Activated naive CD8-positive, alpha-beta T cell treated with anti-CD3 and anti-CD28 coated beads for 36 hours (primary cell): ENCODE results near the gene SNAP29. TPM values are rescaled to one million over a fixed set of nuclear protein-coding genes. Genes with fewer than 3 reads are reported as not detected.
A peak's percentile ranks its signal among the peaks of the same experiment; 100 is the strongest.

Experiments used
- DNase-seq: peaks from one replicate; pipeline ENCODE4 v3.0.0; 2021
- H3K27ac Mint-ChIP-seq: one replicate; pipeline ENCODE4 v1.8.0; 2022; ENCODE audit warnings: mild to moderate bottlenecking, moderate library complexity, mixed read lengths
- H3K27me3 Mint-ChIP-seq: one replicate; pipeline ENCODE4 v1.8.0; 2022; ENCODE audit warnings: mild to moderate bottlenecking, mixed read lengths
- H3K36me3 Mint-ChIP-seq: one replicate; pipeline ENCODE4 v1.8.0; 2021; ENCODE audit warnings: mild to moderate bottlenecking, mixed read lengths
- H3K4me1 Mint-ChIP-seq: one replicate; pipeline ENCODE4 v1.8.0; 2021; ENCODE audit warnings: mixed read lengths
- H3K4me3 Mint-ChIP-seq: one replicate; pipeline ENCODE4 v1.8.0; 2022; ENCODE audit warnings: mild to moderate bottlenecking, moderate library complexity, mixed read lengths
- H3K9me3 Mint-ChIP-seq: one replicate; pipeline ENCODE4 v1.8.0; 2022; ENCODE audit warnings: mixed read lengths
- total RNA-seq, 2 experiments: library from RNA; stranded (reverse); gene quantifications; one replicate each; pipeline ENCODE4 v1.2.3, GENCODE V29; 2021

The SNAP29 gene
- total RNA-seq, 2 experiments from 2014 or later = 21.5 to 22.1 TPM

DNA sequence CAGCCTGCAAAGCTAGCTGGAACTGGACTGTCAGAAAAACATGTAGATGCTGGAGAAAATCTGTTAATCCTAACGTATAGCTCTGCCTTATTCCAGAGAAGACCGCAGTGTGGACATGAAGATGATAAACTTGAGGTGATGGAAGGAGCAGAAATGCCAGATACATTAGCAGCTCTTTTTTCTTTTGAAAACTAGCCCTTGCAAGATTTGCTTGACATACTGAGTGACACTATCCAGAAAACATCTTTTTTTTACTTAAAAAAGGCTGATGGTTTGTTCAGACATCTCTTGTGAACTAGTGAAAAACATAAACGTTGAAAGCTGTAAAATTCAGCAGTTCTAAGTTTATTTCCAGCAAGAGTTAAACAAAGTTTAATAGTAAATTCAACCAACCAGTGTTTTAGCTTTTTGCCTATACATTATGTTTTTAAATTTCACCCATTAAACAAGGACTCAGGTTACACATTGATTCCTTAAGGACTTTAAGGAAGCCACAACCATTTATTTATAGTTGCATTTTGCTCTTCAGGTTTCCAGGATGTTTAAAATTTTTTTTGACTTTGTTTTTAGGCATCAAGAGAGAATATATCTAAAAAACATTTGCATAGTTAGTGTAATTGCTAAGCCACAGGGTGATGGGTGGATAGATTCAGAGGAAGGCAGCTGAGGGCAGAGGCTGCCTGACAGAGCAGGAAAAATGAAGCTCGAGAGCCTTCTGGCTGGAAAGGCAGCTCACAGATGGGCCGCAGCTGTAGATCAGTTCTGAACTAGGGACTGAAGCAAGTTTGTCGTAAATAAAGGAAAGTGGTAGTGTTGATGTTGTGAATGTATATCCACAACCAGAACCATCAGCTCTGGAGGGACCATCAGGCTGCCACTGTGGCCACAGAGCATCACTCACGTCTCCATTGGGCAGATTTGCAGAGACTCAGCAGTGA lies 9.5 kb downstream of the SNAP29 start:
- H3K9me3 Mint-ChIP-seq = no peaks in the 10 kb centered on the region
- DNase-seq = no peak
- no peaks in the 10 kb centered on the region for H3K27me3 Mint-ChIP-seq
- peaks cover 15% of the 10 kb centered on the region for H3K4me1 Mint-ChIP-seq
- no peak overlapping the region for H3K27ac Mint-ChIP-seq
- no peak overlapping the region for H3K4me3 Mint-ChIP-seq
- no peaks in the 10 kb centered on the region for H3K36me3 Mint-ChIP-seq

DNA sequence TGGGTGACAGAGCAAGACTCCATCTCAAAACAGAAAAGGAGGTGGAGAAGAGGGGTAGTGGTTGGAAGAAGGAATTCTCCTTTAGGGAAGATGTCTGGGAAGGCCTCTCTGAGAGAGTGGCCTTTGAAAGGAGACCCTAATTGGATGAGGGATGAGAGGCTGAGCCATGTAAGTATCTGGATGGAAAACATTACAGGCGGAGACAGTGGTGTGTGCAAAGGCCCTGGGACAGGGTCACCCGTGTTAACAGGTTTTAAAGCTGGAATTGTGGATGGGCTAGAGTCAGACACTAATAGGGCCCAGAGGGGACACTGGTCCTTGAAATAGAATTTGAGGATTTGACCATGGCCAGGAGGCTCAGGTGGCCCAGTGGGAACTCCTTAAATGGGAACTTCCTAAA lies 10.4 kb downstream of the SNAP29 start:
- DNase-seq = no peak
- no peaks in the 10 kb centered on the region for H3K9me3 Mint-ChIP-seq
- peaks cover 12% of the 10 kb centered on the region for H3K4me1 Mint-ChIP-seq
- H3K27ac Mint-ChIP-seq = no peak overlapping the region
- no peak overlapping the region for H3K4me3 Mint-ChIP-seq
- H3K27me3 Mint-ChIP-seq = no peaks in the 10 kb centered on the region
- H3K36me3 Mint-ChIP-seq = no peaks in the 10 kb centered on the region

DNA sequence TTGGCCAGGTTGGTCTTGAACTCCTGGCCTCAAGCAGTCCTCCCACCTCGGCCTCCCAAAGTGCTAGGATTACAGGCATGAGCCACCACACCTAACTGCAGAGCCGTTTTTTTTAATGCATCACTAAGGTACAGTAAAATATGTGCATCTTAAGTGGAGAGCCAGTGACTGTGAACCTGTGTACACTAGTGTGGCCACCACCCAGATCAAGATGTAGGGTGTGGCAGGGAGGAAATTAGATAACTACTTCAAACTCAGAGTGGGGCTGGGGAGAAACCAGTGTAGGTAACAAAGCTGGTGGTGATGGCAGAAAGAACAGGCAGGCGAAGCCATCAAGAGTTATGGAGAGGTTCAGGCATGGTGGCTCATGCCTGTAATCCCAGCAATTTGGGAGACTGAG lies 14.4 kb downstream of the SNAP29 start:
- H3K4me1 Mint-ChIP-seq = no peaks in the 10 kb centered on the region
- H3K9me3 Mint-ChIP-seq = no peaks in the 10 kb centered on the region
- H3K4me3 Mint-ChIP-seq = no peak overlapping the region
- DNase-seq = no peak
- H3K27ac Mint-ChIP-seq = no peak overlapping the region
- H3K27me3 Mint-ChIP-seq = no peaks in the 10 kb centered on the region
- H3K36me3 Mint-ChIP-seq = peaks cover 5% of the 10 kb centered on the region

DNA sequence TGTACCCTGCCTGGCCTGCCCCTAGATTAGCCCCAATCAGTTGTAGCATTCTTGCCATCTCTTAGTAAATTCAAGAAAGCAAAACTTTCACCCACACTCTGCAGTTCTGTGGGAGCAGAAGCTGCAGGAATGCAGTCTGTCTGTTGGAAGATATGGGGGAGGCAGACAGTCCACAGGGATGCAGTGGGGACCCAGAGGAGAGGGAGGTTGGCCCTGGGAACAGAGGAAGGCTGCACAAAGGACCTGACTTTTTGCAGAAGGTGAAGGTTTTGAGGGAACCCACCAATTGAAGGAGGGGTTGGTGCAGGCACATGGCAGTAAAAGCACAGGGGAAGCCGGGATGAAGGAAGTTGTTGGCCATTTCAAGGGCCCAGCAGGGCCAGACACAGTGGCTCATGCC lies 16.5 kb downstream of the SNAP29 start:
- Mint-ChIP-seq H3K4me1 (no peaks in the 10 kb centered on the region), H3K36me3 (peaks cover 5% of the 10 kb centered on the region), H3K27ac (no peak overlapping the region), H3K27me3 (no peaks in the 10 kb centered on the region), H3K9me3 (no peaks in the 10 kb centered on the region), H3K4me3 (no peak overlapping the region)
- DNase-seq = no peak

DNA sequence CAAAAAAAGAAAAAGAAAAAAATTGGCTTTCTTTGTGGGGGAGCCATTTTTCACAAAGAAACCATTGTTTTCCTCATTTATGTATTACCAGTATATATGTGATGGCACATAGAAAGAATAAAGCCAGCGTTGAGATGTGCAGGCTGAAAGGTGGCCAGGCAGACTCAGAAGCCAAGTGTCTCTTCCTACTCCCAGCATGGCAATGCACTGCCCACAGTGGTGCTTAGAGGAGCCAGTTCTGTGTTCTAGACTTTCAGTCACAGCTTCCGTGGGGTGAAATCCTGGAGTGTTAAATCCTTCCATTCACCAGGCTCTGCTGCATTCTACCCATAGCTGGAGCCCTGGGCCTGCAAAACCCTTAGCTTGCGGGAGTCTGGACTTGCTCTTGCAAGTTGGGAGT lies 18.9 kb downstream of the SNAP29 start:
- DNase-seq = no peak
- Mint-ChIP-seq H3K27ac (no peak overlapping the region), H3K4me1 (peaks cover 3% of the 10 kb centered on the region)

DNA sequence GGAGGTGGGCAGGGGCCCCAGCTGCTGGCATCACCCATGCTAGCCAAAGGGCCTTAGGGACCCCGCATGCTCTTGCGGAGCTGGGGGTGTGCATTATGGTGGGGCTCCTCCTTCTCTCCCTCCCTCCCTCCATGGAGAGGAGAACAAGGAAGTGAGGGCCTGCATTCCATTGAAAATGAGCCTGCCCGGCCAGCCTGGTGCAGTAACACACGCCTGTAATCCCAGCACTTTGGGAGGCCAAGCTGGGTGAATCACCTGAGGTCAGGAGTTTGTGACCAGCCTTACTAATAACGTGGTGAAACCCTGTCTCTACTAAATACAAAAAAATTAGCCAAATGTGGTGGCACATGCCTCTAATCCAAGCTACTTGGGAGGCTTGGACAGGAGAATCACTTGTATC lies 22.4 kb downstream of the SNAP29 start:
- H3K27ac Mint-ChIP-seq = no peak overlapping the region
- H3K27me3 Mint-ChIP-seq = no peaks in the 10 kb centered on the region
- peaks cover 3% of the 10 kb centered on the region for H3K4me1 Mint-ChIP-seq
- H3K4me3 Mint-ChIP-seq = no peak overlapping the region
- no peak for DNase-seq
- H3K36me3 Mint-ChIP-seq = peaks cover 4% of the 10 kb centered on the region
- no peaks in the 10 kb centered on the region for H3K9me3 Mint-ChIP-seq

More for the DNA sequence above, 18.9 kb downstream of the SNAP29 start:
- no peaks in the 10 kb centered on the region for H3K27me3 Mint-ChIP-seq
- H3K9me3 Mint-ChIP-seq = no peaks in the 10 kb centered on the region
- H3K36me3 Mint-ChIP-seq = peaks cover 5% of the 10 kb centered on the region
- no peak overlapping the region for H3K4me3 Mint-ChIP-seq

DNA sequence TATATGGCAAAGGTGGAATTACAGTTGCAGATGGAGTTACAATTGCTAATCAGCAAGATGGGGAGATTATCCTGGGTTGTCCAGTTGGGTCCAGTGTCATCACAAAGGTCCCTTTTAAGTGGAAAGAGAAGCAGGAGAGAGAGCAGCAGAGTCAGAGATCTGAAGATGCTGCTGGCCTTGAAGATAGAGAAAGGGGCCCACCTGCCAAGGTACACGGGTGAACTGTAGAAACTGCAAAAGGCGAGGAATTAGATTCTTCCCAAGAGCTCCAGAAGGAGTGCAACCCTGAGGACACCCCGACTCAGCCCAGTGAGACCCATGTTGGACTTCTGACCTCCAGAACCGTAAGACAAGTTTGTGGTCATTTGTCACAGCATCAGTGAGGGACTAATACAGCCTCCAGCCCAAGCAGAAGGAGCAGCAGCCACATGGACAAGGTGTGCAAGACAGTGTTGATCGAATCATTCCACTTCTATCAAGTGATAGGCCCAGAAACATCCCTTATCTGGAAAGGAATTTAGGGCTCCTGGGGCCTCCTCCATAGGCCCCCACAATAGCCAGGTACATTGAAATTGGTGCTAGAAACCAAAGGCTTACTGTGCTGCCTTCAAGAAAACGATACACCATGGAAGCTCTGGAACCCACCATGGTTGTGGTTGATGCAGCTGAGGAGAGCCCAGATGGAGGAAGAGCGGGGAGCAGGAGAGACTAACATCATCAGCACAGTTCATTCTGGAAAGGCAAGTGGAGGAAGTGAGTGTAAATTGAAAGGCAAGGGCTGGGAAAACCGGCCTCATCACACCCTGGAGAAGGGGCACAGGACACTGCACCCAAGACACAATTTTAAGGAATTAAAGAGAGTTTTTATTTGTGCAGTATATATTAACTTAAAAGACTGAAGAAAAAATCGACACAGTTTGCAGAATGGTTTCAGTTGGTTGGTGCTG lies 23.3 kb downstream of the SNAP29 start:
- Mint-ChIP-seq H3K36me3 (peaks cover 4% of the 10 kb centered on the region), H3K9me3 (no peaks in the 10 kb centered on the region), H3K27me3 (no peaks in the 10 kb centered on the region), H3K4me3 (no peak overlapping the region), H3K27ac (peak overlapping the region; percentile 43), H3K4me1 (peaks cover 3% of the 10 kb centered on the region)
- DNase-seq = no peak

DNA sequence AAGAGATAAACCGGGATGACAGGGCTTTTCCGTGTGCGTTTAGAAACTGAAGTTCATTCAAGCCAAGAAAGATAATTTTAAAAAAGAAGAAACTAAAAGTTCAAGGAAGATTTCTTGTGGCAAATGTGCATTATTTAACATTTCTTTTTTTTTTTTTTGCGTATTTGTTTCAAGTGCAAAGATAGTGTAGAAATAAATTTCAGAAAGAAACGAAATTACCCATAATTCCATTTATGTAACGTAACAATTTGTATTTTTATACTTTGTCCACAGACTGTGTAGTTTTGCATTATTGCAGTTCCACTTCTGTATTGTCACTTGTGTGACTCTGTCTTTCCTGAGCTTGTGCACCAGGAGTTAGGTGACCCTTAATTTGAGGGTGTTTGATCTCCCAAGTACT lies 24.0 kb downstream of the SNAP29 start:
- no peaks in the 10 kb centered on the region for H3K9me3 Mint-ChIP-seq
- peaks cover 7% of the 10 kb centered on the region for H3K36me3 Mint-ChIP-seq
- H3K27me3 Mint-ChIP-seq = no peaks in the 10 kb centered on the region
- H3K4me1 Mint-ChIP-seq = peaks cover 3% of the 10 kb centered on the region
- DNase-seq = no peak
- H3K4me3 Mint-ChIP-seq = no peak overlapping the region
- no peak overlapping the region for H3K27ac Mint-ChIP-seq

DNA sequence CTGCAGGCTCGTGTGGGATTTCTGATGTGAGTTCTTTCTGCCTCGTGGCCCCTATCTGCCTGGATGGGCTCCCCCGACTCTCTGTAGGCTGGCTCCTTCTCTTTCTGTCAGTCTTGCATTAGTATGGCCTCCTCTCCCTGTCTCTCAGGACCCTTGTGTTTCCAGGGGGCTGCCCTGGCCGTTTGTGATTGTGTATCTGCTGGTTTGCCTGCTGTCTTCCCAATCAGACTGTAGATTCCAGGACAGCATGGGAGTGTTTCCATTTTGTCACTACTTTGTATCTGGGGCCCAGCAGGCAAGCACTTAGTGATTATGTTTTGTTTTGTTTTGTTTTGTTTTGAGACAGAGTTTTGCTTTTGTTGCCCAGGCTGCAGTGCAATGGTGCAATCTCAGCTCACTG lies 25.6 kb downstream of the SNAP29 start:
- Mint-ChIP-seq H3K4me3 (no peak overlapping the region), H3K36me3 (peaks cover 11% of the 10 kb centered on the region), H3K4me1 (peaks cover 3% of the 10 kb centered on the region), H3K27me3 (no peaks in the 10 kb centered on the region), H3K27ac (no peak overlapping the region), H3K9me3 (no peaks in the 10 kb centered on the region)
- DNase-seq = no peak

DNA sequence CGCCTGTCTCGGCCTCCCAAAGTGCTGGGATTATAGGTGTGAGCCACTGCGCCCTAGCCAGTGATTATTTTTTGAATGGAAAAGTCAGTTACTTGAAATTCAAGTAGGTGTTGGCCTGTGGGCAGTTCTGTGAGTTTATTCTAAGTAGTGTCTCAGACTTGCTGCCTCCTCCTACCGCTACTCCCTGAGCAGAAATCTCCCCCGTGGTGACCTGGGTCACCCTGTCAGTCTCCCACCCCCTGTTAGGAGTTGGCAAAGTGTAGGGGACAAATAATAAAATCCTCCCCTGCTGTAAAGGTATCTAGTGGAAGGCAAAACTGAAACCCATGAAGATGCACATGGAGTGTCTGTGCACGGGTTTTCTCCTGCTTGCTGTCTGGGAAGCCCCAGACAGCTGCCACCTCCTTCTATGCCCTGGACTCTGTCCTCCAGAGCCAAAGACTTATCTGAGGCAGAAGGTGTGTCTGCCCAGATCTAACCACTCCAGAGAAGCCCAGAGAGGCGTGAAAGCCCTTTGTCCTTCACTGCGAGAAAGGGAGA lies 26.3 kb downstream of the SNAP29 start:
- DNase-seq = no peak
- peaks cover 14% of the 10 kb centered on the region for H3K36me3 Mint-ChIP-seq

DNA sequence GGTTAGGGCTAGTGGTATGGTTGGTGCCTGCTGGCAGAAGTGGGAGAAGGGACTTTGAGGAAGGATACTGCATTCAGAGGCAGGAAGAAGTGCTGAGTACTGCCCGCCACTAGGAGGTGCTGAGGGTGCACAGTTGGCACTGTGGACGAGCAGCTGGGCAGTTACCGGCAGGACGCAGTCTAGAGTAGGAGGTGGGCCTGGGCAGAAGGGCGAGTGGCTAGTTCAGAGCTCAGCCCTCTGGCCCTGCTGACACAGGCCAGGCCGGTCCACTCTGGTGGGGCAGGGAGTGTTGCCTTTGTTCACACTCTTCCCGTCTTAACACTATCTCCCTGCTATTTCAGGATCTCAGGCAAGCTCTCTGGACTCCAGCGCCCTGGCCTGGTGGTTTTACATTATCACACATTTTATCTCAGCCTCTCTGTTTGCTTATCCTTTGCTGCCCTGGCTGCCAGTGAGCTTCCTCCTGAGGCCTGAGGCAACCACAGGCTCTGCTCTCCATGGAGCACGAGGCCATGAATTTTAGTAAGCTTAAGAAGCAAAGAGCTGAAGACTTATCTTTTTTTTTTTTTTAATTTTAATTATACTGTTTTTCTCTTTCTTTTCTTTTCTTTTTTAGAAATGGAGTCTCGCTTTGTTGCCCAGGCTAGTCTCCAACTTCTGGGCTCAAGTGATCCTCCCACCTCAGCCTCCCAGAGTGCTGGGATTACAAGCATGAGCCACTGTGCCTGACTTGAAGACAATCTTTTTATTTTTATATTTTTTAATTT lies 26.9 kb downstream of the SNAP29 start:
- no peaks in the 10 kb centered on the region for H3K9me3 Mint-ChIP-seq
- peak overlapping the region; percentile 27 for H3K27ac Mint-ChIP-seq
- H3K4me1 Mint-ChIP-seq = peaks cover 3% of the 10 kb centered on the region

More for the DNA sequence above, 26.3 kb downstream of the SNAP29 start:
- peaks cover 3% of the 10 kb centered on the region for H3K4me1 Mint-ChIP-seq
- H3K27ac Mint-ChIP-seq = peak overlapping the region; percentile 27
- H3K9me3 Mint-ChIP-seq = no peaks in the 10 kb centered on the region
- H3K27me3 Mint-ChIP-seq = no peaks in the 10 kb centered on the region
- H3K4me3 Mint-ChIP-seq = no peak overlapping the region

DNA sequence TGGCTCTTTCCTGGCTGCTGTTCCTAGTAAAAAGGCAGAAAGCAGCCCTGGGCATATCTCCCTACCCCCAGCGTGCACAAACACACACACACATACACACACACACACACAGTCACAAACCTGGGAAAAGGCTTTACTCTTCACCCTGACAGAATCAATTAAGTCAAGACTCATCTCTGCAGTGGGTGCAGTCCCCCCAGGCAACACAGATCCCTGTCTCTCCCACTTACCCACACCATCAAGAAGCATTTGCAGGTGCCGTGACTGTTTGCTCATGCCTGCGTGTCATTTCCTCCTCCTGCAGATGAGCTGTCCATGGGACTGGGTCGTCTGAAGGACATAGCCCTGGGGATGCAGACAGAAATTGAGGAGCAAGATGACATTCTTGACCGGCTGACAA lies 28.6 kb downstream of the SNAP29 start:
- Mint-ChIP-seq H3K27ac (no peak overlapping the region), H3K9me3 (no peaks in the 10 kb centered on the region), H3K36me3 (peaks cover 16% of the 10 kb centered on the region), H3K4me1 (peaks cover 1% of the 10 kb centered on the region), H3K27me3 (no peaks in the 10 kb centered on the region), H3K4me3 (no peak overlapping the region)
- DNase-seq = no peak

More for the DNA sequence above, 26.9 kb downstream of the SNAP29 start:
- no peak overlapping the region for H3K4me3 Mint-ChIP-seq
- peak; percentile 43 for DNase-seq
- H3K27me3 Mint-ChIP-seq = no peaks in the 10 kb centered on the region
- peaks cover 16% of the 10 kb centered on the region for H3K36me3 Mint-ChIP-seq

DNA sequence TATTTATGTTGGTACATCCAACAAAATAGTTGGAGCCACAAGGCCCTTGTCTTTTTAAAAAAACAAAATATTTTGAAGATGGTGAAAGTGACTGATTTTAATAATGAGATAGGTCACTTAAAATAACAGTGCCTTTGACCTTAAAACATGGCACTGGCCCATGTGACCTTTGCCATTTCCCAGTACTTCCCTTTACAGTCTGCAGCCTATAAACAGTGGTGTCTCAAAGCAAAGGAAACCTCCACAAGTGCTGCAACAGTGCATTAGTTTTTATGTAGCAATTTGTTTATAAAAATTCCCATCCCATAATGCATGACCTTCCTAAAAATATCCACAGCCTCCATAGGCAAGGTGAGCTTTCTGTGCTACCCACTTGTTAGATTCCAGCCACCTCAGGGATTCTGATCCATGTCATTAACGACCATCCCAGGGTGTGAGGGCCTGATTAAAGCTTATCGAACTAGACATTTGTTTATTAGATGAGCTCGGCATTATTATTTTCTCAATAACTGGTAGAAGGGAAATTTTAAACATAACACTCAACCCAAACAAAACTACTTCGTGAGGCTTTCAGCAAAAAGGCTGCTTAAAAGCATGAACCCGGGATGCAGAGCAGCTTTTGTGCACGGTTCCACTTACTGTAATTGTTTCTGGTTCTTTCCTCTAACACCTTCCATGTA lies 30.4 kb downstream of the SNAP29 start:
- H3K27me3 Mint-ChIP-seq = no peaks in the 10 kb centered on the region
- H3K4me3 Mint-ChIP-seq = no peak overlapping the region
- no peaks in the 10 kb centered on the region for H3K4me1 Mint-ChIP-seq
- peaks cover 15% of the 10 kb centered on the region for H3K36me3 Mint-ChIP-seq
- H3K27ac Mint-ChIP-seq = no peak overlapping the region
- H3K9me3 Mint-ChIP-seq = no peaks in the 10 kb centered on the region
- no peak for DNase-seq
